Mesothelial cell of epicardium (in vitro differentiated cells): ENCODE measurements around the gene NHLRC4. TPM values are rescaled to one million over a fixed set of nuclear protein-coding genes. Genes with fewer than 3 reads are reported as not detected.

Experiments used
- DNase-seq, 2 experiments: peaks; one replicate each; pipeline ENCODE4 v3.0.0; 2021; ENCODE audit warnings: low spot score in 2 of 2; ENCODE audit not compliant: unreplicated experiment in 2 of 2
- H3K27ac Mint-ChIP-seq: 2 replicates; pipeline ENCODE4 v1.8.0; 2021; ENCODE audit warnings: mixed read lengths
- H3K27me3 Mint-ChIP-seq: 2 replicates; pipeline ENCODE4 v1.8.0; 2021; ENCODE audit warnings: low read depth, mixed read lengths
- H3K36me3 Mint-ChIP-seq: 2 replicates; pipeline ENCODE4 v1.8.0; 2021; ENCODE audit warnings: mixed read lengths
- H3K4me1 Mint-ChIP-seq: 2 replicates; pipeline ENCODE4 v1.8.0; 2021; ENCODE audit warnings: mixed read lengths
- H3K4me3 Mint-ChIP-seq: 2 replicates; pipeline ENCODE4 v1.8.0; 2021; ENCODE audit warnings: mild to moderate bottlenecking, moderate library complexity, mixed read lengths
- H3K9me3 Mint-ChIP-seq: 2 replicates; pipeline ENCODE4 v1.8.0; 2021; ENCODE audit warnings: mixed read lengths
- total RNA-seq: library from RNA; stranded (reverse); gene quantifications from 3 replicates; pipeline ENCODE4 v1.2.1, GENCODE V29; 2021
- TF ChIP-seq, protein P1 (sequence below): fragments of 200-600 bp; sonication (generic); IDR thresholded peaks from one replicate; pipeline ENCODE4 v1.5.0; 2021; ENCODE audit warnings: antibody characterized with exemption; ENCODE audit not compliant: unreplicated experiment

The NHLRC4 gene
- total RNA-seq, 1 donor from 2014 or later: 2.7 TPM

DNA sequence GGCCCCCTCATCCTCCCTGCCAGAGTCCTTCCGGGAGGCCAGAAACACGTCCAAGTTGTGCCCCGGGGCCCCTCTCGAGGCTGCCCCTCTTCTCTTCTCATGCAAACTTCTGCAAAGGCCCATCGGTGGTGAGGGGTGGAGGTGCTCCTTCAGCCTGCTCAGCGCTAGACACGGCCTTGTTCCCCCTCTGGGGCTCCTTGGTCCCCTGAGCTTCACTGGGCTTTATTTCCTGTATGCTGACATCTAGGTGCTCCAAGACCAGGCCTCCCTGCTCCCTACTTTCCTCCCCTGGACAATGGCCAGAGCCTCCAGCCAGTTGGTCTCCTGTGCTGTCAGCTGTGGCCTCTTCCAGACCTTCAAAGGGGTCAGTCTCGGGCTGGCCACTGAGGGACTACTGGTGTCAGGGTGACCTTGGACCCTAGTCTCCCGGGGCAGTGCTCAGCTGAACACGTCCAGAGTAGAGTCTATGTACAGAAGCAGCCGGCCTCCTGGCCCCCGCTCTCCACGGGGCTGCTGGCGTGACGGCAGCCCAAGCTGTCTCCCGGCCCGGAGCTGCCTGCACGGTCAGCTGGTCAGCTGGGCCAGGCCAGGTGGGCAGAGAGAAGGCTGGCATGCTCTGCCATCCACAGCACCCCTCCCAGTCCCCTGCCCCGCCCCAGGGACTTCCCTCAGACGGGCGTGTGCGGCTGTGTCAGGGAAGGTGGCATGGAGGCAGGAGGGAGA is 8.3 kb upstream of the NHLRC4 start:
- TF ChIP-seq, protein P1, sequence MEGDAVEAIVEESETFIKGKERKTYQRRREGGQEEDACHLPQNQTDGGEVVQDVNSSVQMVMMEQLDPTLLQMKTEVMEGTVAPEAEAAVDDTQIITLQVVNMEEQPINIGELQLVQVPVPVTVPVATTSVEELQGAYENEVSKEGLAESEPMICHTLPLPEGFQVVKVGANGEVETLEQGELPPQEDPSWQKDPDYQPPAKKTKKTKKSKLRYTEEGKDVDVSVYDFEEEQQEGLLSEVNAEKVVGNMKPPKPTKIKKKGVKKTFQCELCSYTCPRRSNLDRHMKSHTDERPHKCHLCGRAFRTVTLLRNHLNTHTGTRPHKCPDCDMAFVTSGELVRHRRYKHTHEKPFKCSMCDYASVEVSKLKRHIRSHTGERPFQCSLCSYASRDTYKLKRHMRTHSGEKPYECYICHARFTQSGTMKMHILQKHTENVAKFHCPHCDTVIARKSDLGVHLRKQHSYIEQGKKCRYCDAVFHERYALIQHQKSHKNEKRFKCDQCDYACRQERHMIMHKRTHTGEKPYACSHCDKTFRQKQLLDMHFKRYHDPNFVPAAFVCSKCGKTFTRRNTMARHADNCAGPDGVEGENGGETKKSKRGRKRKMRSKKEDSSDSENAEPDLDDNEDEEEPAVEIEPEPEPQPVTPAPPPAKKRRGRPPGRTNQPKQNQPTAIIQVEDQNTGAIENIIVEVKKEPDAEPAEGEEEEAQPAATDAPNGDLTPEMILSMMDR: no peak
- Mint-ChIP-seq H3K36me3 (peaks cover 2% of the 10 kb centered on the region), H3K9me3 (no peaks in the 10 kb centered on the region), H3K27me3 (peaks cover 46% of the 10 kb centered on the region), H3K4me3 (peak overlapping the region; percentile 10), H3K4me1 (peaks cover 2% of the 10 kb centered on the region), H3K27ac (no peak overlapping the region)
- no peak for DNase-seq

GRCh38 chr16:559021-559380 is 7.8 kb upstream of the NHLRC4 start:
- no peak for DNase-seq
- peaks cover 2% of the 10 kb centered on the region for H3K36me3 Mint-ChIP-seq
- peaks cover 46% of the 10 kb centered on the region for H3K27me3 Mint-ChIP-seq
- TF ChIP-seq, protein P1: no peak
- H3K27ac Mint-ChIP-seq: no peak overlapping the region
- no peaks in the 10 kb centered on the region for H3K9me3 Mint-ChIP-seq
- H3K4me3 Mint-ChIP-seq: peak overlapping the region; percentile 60
- H3K4me1 Mint-ChIP-seq: peaks cover 2% of the 10 kb centered on the region

DNA sequence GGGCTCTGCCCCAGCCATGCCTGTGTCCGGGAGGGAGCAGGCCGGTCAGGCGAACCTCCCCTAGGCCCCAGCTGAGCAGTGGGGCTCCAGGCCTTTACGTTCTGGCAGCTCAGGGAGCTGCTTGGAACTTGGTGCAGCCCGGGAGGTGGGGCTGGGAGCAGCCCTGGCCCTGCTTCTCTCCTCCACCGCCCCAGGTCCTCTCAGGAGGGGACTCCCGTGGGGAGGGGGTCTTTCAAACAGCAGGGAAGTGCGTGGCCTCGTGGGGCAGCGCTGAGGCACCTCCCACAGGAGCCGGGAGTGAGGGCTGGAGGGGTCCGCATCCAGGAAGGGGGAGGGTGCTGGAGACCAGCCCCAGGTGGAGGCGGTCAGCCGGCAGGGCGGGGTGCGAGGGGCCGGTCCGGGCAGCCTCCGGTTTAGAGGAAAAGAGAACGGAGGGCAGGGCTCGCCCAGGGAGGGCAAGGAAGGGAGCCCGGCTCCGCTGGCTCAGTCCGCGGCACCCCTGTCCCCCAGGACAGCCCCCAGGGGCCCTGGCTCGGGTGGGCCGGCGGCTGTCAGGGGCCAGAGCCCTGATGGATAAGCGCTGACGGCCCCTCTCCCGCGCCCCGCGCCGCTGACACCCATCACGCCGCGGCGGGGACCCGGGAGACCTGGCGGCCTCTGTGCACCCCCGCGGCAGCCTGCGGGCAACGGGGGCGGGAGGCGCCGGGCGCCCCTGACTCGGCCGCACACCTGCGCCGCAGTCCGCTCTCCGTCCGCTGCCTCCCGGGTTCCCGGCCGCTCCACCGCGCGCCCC is 7.2 kb upstream of the NHLRC4 start:
- H3K4me3 Mint-ChIP-seq: peak overlapping the region; percentile 60
- DNase-seq: no peak
- no peak overlapping the region for H3K27ac Mint-ChIP-seq
- H3K4me1 Mint-ChIP-seq: peaks cover 2% of the 10 kb centered on the region
- TF ChIP-seq, protein P1: no peak
- no peaks in the 10 kb centered on the region for H3K9me3 Mint-ChIP-seq
- H3K36me3 Mint-ChIP-seq: no peaks in the 10 kb centered on the region
- peaks cover 46% of the 10 kb centered on the region for H3K27me3 Mint-ChIP-seq

GRCh38 chr16:560204-560700 is 6.6 kb upstream of the NHLRC4 start, which contains the start of gene PRR35:
PRR35 (plus strand) TSS chr16:560394; CDS start chr16:563295, 2,901 bp downstream.
- Mint-ChIP-seq H3K4me1 (peaks cover 3% of the 10 kb centered on the region), H3K27me3 (peaks cover 46% of the 10 kb centered on the region), H3K9me3 (no peaks in the 10 kb centered on the region), H3K36me3 (no peaks in the 10 kb centered on the region), H3K27ac (no peak within 1 kb of the TSS), H3K4me3 (peak within 1 kb of the TSS; percentile 60)
- DNase-seq: no peak
- TF ChIP-seq, protein P1: no peak

DNA sequence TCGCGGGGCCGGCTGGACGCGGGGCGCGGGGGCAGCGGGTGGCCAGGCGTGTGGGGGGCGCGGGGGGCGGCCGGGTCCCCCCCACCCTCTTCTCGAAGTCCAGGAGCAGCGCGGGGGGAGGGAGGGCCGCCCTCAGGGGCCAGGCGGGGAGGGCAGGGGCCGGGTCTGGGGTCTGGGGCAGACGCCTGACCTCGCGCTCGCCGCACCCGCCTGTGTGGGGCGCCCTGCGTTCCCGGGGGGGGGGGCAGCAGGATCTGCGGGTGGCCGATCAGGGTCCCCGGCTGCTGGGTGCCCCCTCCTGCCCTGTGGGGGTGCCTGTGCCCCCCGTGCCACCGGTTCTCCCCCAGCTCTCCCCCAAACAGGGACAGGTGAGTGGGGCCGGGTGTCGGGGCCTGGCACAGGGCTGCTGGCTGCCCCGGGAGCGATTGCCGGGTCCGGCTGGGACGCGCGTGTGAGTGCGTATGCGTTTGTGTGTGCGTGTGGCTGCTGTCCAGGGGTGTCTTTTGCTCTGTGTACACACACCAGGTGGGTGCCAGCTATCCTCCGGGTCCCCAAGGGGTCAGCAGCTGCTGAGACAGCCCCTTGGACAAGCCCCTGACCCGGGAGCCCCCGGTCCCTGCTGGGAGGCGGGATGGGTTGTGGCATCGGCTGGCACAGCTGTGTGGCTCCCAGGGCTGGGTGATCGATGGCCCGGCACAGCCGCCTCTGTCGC is 5.9 kb upstream of the NHLRC4 start:
- H3K4me3 Mint-ChIP-seq: no peak overlapping the region
- H3K36me3 Mint-ChIP-seq: no peaks in the 10 kb centered on the region
- H3K27me3 Mint-ChIP-seq: peaks cover 46% of the 10 kb centered on the region
- TF ChIP-seq, protein P1: no peak
- peaks cover 8% of the 10 kb centered on the region for H3K4me1 Mint-ChIP-seq
- H3K9me3 Mint-ChIP-seq: no peaks in the 10 kb centered on the region
- no peak for DNase-seq
- H3K27ac Mint-ChIP-seq: no peak overlapping the region
